ENCODE results near the gene TUFT1.

DNA sequence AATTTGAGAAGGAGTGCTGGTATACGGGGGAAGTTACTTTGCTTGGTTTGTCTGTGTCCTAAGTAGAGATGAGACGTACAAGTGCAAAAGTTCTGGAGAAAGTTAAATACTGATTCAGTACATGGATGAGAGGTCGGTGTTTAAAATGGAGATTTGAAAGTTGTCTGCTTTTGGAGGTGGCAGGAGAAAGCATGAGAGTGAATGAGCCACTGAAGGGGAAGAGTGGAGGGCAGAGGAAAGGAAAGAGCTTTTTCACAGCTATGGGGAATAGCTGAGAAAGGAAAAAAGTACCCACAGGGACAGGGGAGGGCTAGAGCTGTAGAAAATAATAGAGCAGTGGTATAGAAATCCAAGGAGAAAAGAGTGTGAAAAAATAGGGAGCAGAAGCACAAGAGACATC lies 47.1 kb upstream of the TUFT1 start:
- TF ChIP-seq POLR2A (IDR thresholded peaks at IDR 0.05) (no peak), POLR2AphosphoS5 (IDR thresholded peaks at IDR 0.05) (no peak), EP300 (IDR thresholded peaks at IDR 0.05) (no peak)
- TF ChIP-seq, protein P1, sequence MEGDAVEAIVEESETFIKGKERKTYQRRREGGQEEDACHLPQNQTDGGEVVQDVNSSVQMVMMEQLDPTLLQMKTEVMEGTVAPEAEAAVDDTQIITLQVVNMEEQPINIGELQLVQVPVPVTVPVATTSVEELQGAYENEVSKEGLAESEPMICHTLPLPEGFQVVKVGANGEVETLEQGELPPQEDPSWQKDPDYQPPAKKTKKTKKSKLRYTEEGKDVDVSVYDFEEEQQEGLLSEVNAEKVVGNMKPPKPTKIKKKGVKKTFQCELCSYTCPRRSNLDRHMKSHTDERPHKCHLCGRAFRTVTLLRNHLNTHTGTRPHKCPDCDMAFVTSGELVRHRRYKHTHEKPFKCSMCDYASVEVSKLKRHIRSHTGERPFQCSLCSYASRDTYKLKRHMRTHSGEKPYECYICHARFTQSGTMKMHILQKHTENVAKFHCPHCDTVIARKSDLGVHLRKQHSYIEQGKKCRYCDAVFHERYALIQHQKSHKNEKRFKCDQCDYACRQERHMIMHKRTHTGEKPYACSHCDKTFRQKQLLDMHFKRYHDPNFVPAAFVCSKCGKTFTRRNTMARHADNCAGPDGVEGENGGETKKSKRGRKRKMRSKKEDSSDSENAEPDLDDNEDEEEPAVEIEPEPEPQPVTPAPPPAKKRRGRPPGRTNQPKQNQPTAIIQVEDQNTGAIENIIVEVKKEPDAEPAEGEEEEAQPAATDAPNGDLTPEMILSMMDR (IDR thresholded peaks at IDR 0.05): no peak

All from stomach (tissue), 4 donors.